A673 (cell line): ENCODE measurements around the gene RNF220.

Experiments
- EZH2 ChIP-seq: fragments of 200-600 bp; sonication (generic); IDR thresholded peaks from 2 replicates; pipeline ENCODE4 v1.6.1; 2017; ENCODE audit warnings: borderline replicate concordance, low read depth, mild to moderate bottlenecking, mixed read lengths, antibody characterized with exemption, low read length; ENCODE audit not compliant: poor library complexity, severe bottlenecking
- TF ChIP-seq, protein P1 (sequence below): fragments of 300-800, 200-600 bp; sonication (generic); conservative IDR thresholded peaks from 2 replicates; pipeline ENCODE4 v1.5.1; 2017; ENCODE audit warnings: low read depth, mild to moderate bottlenecking, antibody characterized with exemption, low read length, moderate library complexity, mixed read lengths

DNA sequence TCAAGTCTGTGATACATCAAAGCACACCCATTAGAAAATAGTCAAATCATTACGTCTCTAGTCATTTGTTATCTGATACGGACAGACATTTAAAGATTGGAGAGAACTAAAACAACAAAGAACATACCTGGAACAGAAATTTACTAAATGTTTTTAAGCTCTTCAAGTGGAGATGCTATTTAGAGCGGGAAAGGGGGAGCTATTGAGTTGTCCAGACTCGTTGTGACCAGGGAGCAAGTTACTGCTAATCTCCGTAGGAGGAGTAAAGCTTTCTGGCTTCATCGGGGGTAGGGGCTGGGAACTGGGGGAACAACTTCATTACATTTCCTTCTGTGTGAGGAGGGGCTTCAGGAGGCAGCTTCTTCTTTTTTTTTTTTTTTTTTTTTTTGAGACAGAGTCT is 129.7 kb downstream of the RNF220 start:
- TF ChIP-seq, protein P1, sequence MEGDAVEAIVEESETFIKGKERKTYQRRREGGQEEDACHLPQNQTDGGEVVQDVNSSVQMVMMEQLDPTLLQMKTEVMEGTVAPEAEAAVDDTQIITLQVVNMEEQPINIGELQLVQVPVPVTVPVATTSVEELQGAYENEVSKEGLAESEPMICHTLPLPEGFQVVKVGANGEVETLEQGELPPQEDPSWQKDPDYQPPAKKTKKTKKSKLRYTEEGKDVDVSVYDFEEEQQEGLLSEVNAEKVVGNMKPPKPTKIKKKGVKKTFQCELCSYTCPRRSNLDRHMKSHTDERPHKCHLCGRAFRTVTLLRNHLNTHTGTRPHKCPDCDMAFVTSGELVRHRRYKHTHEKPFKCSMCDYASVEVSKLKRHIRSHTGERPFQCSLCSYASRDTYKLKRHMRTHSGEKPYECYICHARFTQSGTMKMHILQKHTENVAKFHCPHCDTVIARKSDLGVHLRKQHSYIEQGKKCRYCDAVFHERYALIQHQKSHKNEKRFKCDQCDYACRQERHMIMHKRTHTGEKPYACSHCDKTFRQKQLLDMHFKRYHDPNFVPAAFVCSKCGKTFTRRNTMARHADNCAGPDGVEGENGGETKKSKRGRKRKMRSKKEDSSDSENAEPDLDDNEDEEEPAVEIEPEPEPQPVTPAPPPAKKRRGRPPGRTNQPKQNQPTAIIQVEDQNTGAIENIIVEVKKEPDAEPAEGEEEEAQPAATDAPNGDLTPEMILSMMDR = no peak
- TF ChIP-seq EZH2 = no peak
